ENCODE results near the gene CCL8.

CCL8 gene

DNA sequence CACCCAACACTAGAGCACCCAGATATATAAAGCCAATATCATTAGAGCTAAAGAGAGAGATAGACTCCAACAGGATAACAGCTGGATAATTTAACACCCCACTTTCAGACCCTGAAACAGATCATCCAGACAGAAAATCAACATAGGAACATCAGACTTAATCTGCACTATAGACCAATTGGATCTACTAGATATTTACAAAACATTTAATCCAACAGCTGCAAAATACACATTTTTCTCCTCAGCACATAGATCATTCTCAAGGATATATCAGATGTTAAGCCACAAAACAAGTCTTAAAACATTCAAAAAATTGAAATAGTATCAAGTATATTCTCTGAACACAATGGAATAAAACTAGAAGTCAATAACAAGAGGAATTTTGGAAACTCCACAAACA is 33.0 kb downstream of the CCL8 start:
- no peak overlapping the region for H3K9ac ChIP-seq (ENCODE audit: low read depth, low read length)
- no peaks in the 10 kb centered on the region for H3K27me3 ChIP-seq (ENCODE audit: control insufficient read depth, insufficient read depth, low read length)
- H3K9me3 ChIP-seq (ENCODE audit: control insufficient read depth, insufficient read depth, low read length), result no peaks in the 10 kb centered on the region
- no peak overlapping the region for H3K27ac ChIP-seq (ENCODE audit: low read depth, low read length)
- peaks cover 4% of the 10 kb centered on the region; the same call in 1 of the 2 replicates for H3K4me1 ChIP-seq (ENCODE audit: control insufficient read depth, insufficient read depth, low read length)
- no peak overlapping the region for H3K4me3 ChIP-seq (ENCODE audit: low read depth, low read length)
- H3K36me3 ChIP-seq (ENCODE audit: control insufficient read depth, insufficient read depth, low read length), result no peaks in the 10 kb centered on the region

GRCh38 chr17:34354637-34355036 is 35.4 kb downstream of the CCL8 start:
- Histone ChIP-seq H3K36me3 (ENCODE audit: control insufficient read depth, insufficient read depth, low read length) (no peaks in the 10 kb centered on the region), H3K27me3 (ENCODE audit: control insufficient read depth, insufficient read depth, low read length) (no peaks in the 10 kb centered on the region), H3K27ac (ENCODE audit: low read depth, low read length) (no peak overlapping the region), H3K9me3 (ENCODE audit: control insufficient read depth, insufficient read depth, low read length) (no peaks in the 10 kb centered on the region), H3K9ac (ENCODE audit: low read depth, low read length) (no peak overlapping the region), H3K4me3 (ENCODE audit: low read depth, low read length) (no peak overlapping the region), H3K4me1 (ENCODE audit: control insufficient read depth, insufficient read depth, low read length) (peaks cover 4% of the 10 kb centered on the region; the same call in 1 of the 2 replicates)

- Histone ChIP-seq H3K9me3 (ENCODE audit: control insufficient read depth, insufficient read depth, low read length) (no peaks in the 10 kb centered on the region), H3K27ac (ENCODE audit: low read depth, low read length) (no peak within 1 kb of the TSS), H3K9ac (ENCODE audit: low read depth, low read length) (no peak within 1 kb of the TSS), H3K27me3 (ENCODE audit: control insufficient read depth, insufficient read depth, low read length) (no peaks in the 10 kb centered on the region), H3K36me3 (ENCODE audit: control insufficient read depth, insufficient read depth, low read length) (no peaks in the 10 kb centered on the region), H3K4me1 (ENCODE audit: control insufficient read depth, insufficient read depth, low read length) (no peaks in the 10 kb centered on the region), H3K4me3 (ENCODE audit: low read depth, low read length) (no peak within 1 kb of the TSS)
Observed at GRCh38 chr17:34356194-34356593, 37.0 kb downstream of the CCL8 start, which contains the start of gene CCL13. TSS of gene CCL13 (plus strand) at chr17:34356480. CDS start at chr17:34356527, 47 bp downstream.

DNA sequence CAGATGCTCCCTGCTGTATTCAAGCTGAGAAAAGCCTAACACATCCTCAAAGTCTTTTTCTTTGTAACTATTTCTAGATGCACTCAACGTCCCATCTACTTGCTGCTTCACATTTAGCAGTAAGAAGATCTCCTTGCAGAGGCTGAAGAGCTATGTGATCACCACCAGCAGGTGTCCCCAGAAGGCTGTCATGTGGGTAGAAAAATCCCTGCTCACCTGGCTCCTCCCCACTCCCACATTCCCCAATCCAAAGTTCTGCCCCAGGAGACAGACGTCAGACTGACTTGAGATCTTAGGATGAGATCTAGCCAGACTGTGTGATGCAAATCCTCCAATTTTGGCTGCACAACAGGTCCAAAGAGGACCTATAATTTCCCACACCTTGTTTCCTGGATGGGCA is 38.2 kb downstream of the CCL8 start:
- H3K36me3 ChIP-seq (ENCODE audit: control insufficient read depth, insufficient read depth, low read length), result no peaks in the 10 kb centered on the region
- no peaks in the 10 kb centered on the region for H3K27me3 ChIP-seq (ENCODE audit: control insufficient read depth, insufficient read depth, low read length)
- no peak overlapping the region for H3K9ac ChIP-seq (ENCODE audit: low read depth, low read length)
- H3K9me3 ChIP-seq (ENCODE audit: control insufficient read depth, insufficient read depth, low read length), result no peaks in the 10 kb centered on the region
- H3K4me3 ChIP-seq (ENCODE audit: low read depth, low read length), result no peak overlapping the region
- no peak overlapping the region for H3K27ac ChIP-seq (ENCODE audit: low read depth, low read length)
- H3K4me1 ChIP-seq (ENCODE audit: control insufficient read depth, insufficient read depth, low read length), result no peaks in the 10 kb centered on the region

GRCh38 chr17:34358631-34359030 is 39.4 kb downstream of the CCL8 start:
- Histone ChIP-seq H3K27ac (ENCODE audit: low read depth, low read length) (no peak overlapping the region), H3K9ac (ENCODE audit: low read depth, low read length) (no peak overlapping the region), H3K9me3 (ENCODE audit: control insufficient read depth, insufficient read depth, low read length) (no peaks in the 10 kb centered on the region), H3K4me3 (ENCODE audit: low read depth, low read length) (no peak overlapping the region), H3K4me1 (ENCODE audit: control insufficient read depth, insufficient read depth, low read length) (no peaks in the 10 kb centered on the region), H3K27me3 (ENCODE audit: control insufficient read depth, insufficient read depth, low read length) (no peaks in the 10 kb centered on the region), H3K36me3 (ENCODE audit: control insufficient read depth, insufficient read depth, low read length) (no peaks in the 10 kb centered on the region)

DNA sequence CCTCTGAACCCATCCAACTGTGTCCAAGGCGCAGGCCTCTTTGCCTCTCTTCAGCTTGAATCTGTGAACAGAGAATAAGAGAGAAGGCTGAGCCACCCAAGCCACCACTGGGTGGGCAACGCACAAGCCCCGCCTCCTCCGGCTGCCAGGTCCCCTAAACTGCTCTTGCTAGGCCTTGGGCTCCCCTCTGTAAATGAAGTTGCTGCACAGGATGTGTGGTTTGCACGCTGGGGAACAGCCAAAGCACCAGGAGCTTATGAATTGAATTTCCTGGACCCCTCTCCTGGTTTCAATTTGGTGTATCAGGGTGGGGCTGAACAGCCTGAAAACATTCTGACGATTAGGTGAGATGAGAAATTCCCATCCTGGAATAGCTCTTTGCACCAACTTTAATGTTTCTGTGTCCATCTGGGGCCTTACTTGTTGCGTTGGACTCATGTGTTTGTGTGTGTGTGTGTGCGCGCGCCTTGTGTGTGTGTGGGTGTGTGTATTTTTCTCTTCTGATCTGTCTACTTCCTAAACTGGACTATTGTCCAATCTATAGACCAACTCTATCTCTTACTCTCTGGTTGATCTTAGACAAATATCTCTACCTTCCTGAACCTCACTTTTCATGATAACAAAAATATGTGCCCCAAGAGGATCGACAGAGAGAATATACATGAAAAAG is 41.5 kb downstream of the CCL8 start:
- Histone ChIP-seq H3K9me3 (ENCODE audit: control insufficient read depth, insufficient read depth, low read length) (no peaks in the 10 kb centered on the region), H3K9ac (ENCODE audit: low read depth, low read length) (no peak overlapping the region), H3K4me3 (ENCODE audit: low read depth, low read length) (no peak overlapping the region), H3K4me1 (ENCODE audit: control insufficient read depth, insufficient read depth, low read length) (no peaks in the 10 kb centered on the region), H3K27me3 (ENCODE audit: control insufficient read depth, insufficient read depth, low read length) (no peaks in the 10 kb centered on the region), H3K36me3 (ENCODE audit: control insufficient read depth, insufficient read depth, low read length) (no peaks in the 10 kb centered on the region), H3K27ac (ENCODE audit: low read depth, low read length) (no peak overlapping the region)

GRCh38 chr17:34361478-34362061 is 42.3 kb downstream of the CCL8 start:
- no peak overlapping the region for H3K4me3 ChIP-seq (ENCODE audit: low read depth, low read length)
- no peaks in the 10 kb centered on the region for H3K36me3 ChIP-seq (ENCODE audit: control insufficient read depth, insufficient read depth, low read length)
- H3K27me3 ChIP-seq (ENCODE audit: control insufficient read depth, insufficient read depth, low read length), result no peaks in the 10 kb centered on the region
- H3K27ac ChIP-seq (ENCODE audit: low read depth, low read length), result no peak overlapping the region
- H3K4me1 ChIP-seq (ENCODE audit: control insufficient read depth, insufficient read depth, low read length), result no peaks in the 10 kb centered on the region
- no peaks in the 10 kb centered on the region for H3K9me3 ChIP-seq (ENCODE audit: control insufficient read depth, insufficient read depth, low read length)
- H3K9ac ChIP-seq (ENCODE audit: low read depth, low read length), result no peak overlapping the region

- Histone ChIP-seq H3K9me3 (ENCODE audit: control insufficient read depth, insufficient read depth, low read length) (no peaks in the 10 kb centered on the region), H3K4me3 (ENCODE audit: low read depth, low read length) (no peak within 1 kb of the TSS), H3K4me1 (ENCODE audit: control insufficient read depth, insufficient read depth, low read length) (no peaks in the 10 kb centered on the region), H3K9ac (ENCODE audit: low read depth, low read length) (no peak within 1 kb of the TSS), H3K36me3 (ENCODE audit: control insufficient read depth, insufficient read depth, low read length) (no peaks in the 10 kb centered on the region), H3K27ac (ENCODE audit: low read depth, low read length) (no peak within 1 kb of the TSS), H3K27me3 (ENCODE audit: control insufficient read depth, insufficient read depth, low read length) (no peaks in the 10 kb centered on the region)
Observed at GRCh38 chr17:34363183-34363661, 44.0 kb downstream of the CCL8 start, which contains the start of gene CCL1. TSS of gene CCL1 (minus strand) at chr17:34363233. CDS start at chr17:34363161, 72 bp downstream.

DNA sequence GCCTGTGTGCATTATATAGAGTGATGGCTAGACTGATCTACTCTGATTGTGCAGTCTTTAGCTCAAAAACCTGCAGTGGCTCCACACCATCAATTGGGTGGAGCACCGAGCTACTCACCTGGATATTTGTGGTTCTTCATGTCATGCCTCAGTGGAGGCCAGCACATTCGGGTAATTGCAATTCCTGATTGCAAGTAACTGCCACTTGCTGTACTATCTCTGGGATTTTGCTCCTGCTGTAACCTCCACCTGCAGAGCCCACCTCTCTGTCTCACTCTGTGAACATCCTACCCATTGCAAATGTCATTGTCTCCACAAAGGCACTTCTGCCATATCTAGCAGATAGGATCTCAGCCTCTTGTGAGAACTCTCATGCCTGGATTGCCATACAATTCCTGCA is 45.5 kb downstream of the CCL8 start:
- no peak overlapping the region for H3K4me3 ChIP-seq (ENCODE audit: low read depth, low read length)
- no peak overlapping the region for H3K9ac ChIP-seq (ENCODE audit: low read depth, low read length)
- no peaks in the 10 kb centered on the region for H3K27me3 ChIP-seq (ENCODE audit: control insufficient read depth, insufficient read depth, low read length)
- no peaks in the 10 kb centered on the region for H3K4me1 ChIP-seq (ENCODE audit: control insufficient read depth, insufficient read depth, low read length)
- no peaks in the 10 kb centered on the region for H3K36me3 ChIP-seq (ENCODE audit: control insufficient read depth, insufficient read depth, low read length)
- H3K9me3 ChIP-seq (ENCODE audit: control insufficient read depth, insufficient read depth, low read length), result no peaks in the 10 kb centered on the region
- H3K27ac ChIP-seq (ENCODE audit: low read depth, low read length), result no peak overlapping the region

- H3K27ac ChIP-seq (ENCODE audit: low read depth, low read length), result no peak overlapping the region
- no peaks in the 10 kb centered on the region for H3K4me1 ChIP-seq (ENCODE audit: control insufficient read depth, insufficient read depth, low read length)
- H3K36me3 ChIP-seq (ENCODE audit: control insufficient read depth, insufficient read depth, low read length), result no peaks in the 10 kb centered on the region
- H3K9ac ChIP-seq (ENCODE audit: low read depth, low read length), result no peak overlapping the region
- H3K9me3 ChIP-seq (ENCODE audit: control insufficient read depth, insufficient read depth, low read length), result no peaks in the 10 kb centered on the region
- no peaks in the 10 kb centered on the region for H3K27me3 ChIP-seq (ENCODE audit: control insufficient read depth, insufficient read depth, low read length)
- no peak overlapping the region for H3K4me3 ChIP-seq (ENCODE audit: low read depth, low read length)
Observed at GRCh38 chr17:34365340-34365739, 46.1 kb downstream of the CCL8 start.

GRCh38 chr17:34366010-34366409 is 46.8 kb downstream of the CCL8 start:
- no peaks in the 10 kb centered on the region for H3K4me1 ChIP-seq (ENCODE audit: control insufficient read depth, insufficient read depth, low read length)

More at GRCh38 chr17:34366010-34366409, 46.8 kb downstream of the CCL8 start:
- Histone ChIP-seq H3K36me3 (ENCODE audit: control insufficient read depth, insufficient read depth, low read length) (no peaks in the 10 kb centered on the region), H3K9ac (ENCODE audit: low read depth, low read length) (no peak overlapping the region), H3K27ac (ENCODE audit: low read depth, low read length) (no peak overlapping the region), H3K27me3 (ENCODE audit: control insufficient read depth, insufficient read depth, low read length) (no peaks in the 10 kb centered on the region), H3K9me3 (ENCODE audit: control insufficient read depth, insufficient read depth, low read length) (no peaks in the 10 kb centered on the region), H3K4me3 (ENCODE audit: low read depth, low read length) (no peak overlapping the region)

Data from HUES48 (cell line).